BJ (cell line): Measurements from ENCODE around the gene GRHL3. TPM values are rescaled to one million over a fixed set of nuclear protein-coding genes. Genes with fewer than 3 reads are reported as not detected.

Source experiments
- CTCF ChIA-PET: fragments of 350-600 bp; formaldehyde crosslinking; extraction: SDS; loops from one replicate; lab custom pipeline; 2021; ENCODE audit warnings: antibody characterized with exemption, inconsistent platforms; lab: Yijun Ruan, JAX
- POLR2A ChIA-PET: fragments of 300-600 bp; sonication (Branson Sonifier 250); formaldehyde crosslinking; extraction: SDS; loops from one replicate; lab custom pipeline; 2021; ENCODE audit warnings: antibody characterized with exemption; lab: Charles Lee
- DNase-seq: peaks from one replicate; pipeline ENCODE4 v3.0.0-alpha.2; 2011; ENCODE audit warnings: low read depth
- H3K27me3 ChIP-seq: 2 replicates; pipeline ENCODE4 v1.6.0; 2011; ENCODE audit warnings: low read length; ENCODE audit not compliant: control insufficient read depth, insufficient read depth
- H3K36me3 ChIP-seq: 2 replicates; pipeline ENCODE4 v1.5.1; 2011; ENCODE audit warnings: low read length; ENCODE audit not compliant: control insufficient read depth, insufficient read depth
- H3K4me3 ChIP-seq: 2 replicates; pipeline ENCODE4 v1.5.1; 2011; ENCODE audit warnings: low read depth, mild to moderate bottlenecking, control low read depth, low read length
- CTCF ChIP-seq: IDR thresholded peaks from 2 replicates; pipeline ENCODE4 v1.5.1; 2011; ENCODE audit warnings: low read depth, mild to moderate bottlenecking, control low read depth, inconsistent platforms, low read length, moderate library complexity; ENCODE audit not compliant: insufficient read depth
- polyA plus RNA-seq: library from polyadenylated mRNA; depleted of rRNA; stranded (reverse); fragments of >200 nt; gene quantifications from 2 replicates; pipeline ENCODE4 v1.2.3, GENCODE V29; 2011

The GRHL3 gene
- polyA plus RNA-seq, 1 experiment = not detected

GRCh38 chr1:24364975-24365678 lies 46.0 kb downstream of the GRHL3 start:
- no peak for TF ChIP-seq CTCF
- peak; percentile 61 for DNase-seq
- Histone ChIP-seq H3K27me3 (no peaks in the 10 kb centered on the region; the same call in 1 of the 2 replicates), H3K4me3 (no peak overlapping the region), H3K36me3 (no peaks in the 10 kb centered on the region; the same call in 1 of the 2 replicates)
- ChIA-PET POLR2A (interaction anchor here (0.6 kb wide), 1 partner anchor 291 kb away, joined by 3 read pairs; no protein-coding TSS in a partner anchor), CTCF (interaction anchor here (0.9 to 3.4 kb wide), 4 partner anchors 7 to 166 kb away, joined by 3 to 16 read pairs (median 5); no protein-coding TSS in a partner anchor)

GRCh38 chr1:24366707-24367106 lies 47.5 kb downstream of the GRHL3 start:
- Histone ChIP-seq H3K27me3 (no peaks in the 10 kb centered on the region), H3K4me3 (no peak overlapping the region), H3K36me3 (no peaks in the 10 kb centered on the region; the same call in 1 of the 2 replicates)
- POLR2A ChIA-PET = no interaction called here
- no peak for DNase-seq
- CTCF ChIA-PET = interaction anchor here (2.0 to 3.4 kb wide), 3 partner anchors 8 to 165 kb away, joined by 8 to 16 read pairs (median 8); no protein-coding TSS in a partner anchor
- TF ChIP-seq CTCF = no peak

DNA sequence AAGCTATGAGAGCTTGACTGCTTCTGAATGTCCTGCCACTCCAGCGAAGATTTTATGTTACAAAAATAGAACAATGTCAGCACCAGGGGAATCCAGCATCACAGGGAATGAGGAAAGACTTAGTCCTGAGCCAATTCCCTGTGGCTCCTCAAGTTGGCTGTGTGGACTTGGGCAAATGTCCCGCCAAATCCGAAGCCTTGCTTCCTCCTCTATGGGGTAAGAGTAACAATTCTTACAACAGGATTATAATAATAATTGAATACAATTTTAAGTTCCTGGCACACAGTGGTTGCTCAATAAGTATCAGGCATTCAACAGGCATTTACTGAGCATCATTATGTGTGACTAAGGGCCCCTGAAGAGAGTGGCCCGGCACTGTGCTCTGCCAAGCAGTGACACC lies 50.0 kb downstream of the GRHL3 start:
- DNase-seq = no peak
- Histone ChIP-seq H3K4me3 (no peak overlapping the region), H3K27me3 (no peaks in the 10 kb centered on the region), H3K36me3 (no peaks in the 10 kb centered on the region; the same call in 1 of the 2 replicates)
- ChIA-PET CTCF (interaction anchor here (0.7 to 1.6 kb wide), 3 partner anchors 8 to 42 kb away, joined by 4 to 7 read pairs (median 4); no protein-coding TSS in a partner anchor), POLR2A (no interaction called here)
- TF ChIP-seq CTCF = no peak

DNA sequence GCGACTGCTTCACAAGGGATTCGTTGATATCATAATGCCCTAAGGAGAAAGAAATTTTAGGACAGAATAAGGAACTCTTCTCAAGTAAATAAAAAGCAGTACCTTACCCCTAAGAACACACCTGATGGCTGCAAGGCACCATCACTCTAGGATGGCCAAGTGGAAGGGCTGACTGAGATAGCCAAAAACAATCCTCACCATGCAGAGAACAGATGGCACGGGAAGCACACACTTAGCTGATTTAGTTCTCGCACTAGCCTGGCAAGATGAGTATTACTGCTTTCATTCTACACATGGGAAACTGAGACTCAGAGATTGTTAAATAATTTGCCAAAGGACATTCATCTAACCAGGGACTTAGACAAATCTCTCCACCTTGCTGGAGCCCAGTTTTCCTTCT lies 50.6 kb downstream of the GRHL3 start:
- POLR2A ChIA-PET = no interaction called here
- no peak for DNase-seq
- Histone ChIP-seq H3K27me3 (no peaks in the 10 kb centered on the region), H3K4me3 (no peak overlapping the region), H3K36me3 (no peaks in the 10 kb centered on the region; the same call in 1 of the 2 replicates)
- TF ChIP-seq CTCF = no peak
- CTCF ChIA-PET = interaction anchor here (0.8 kb wide), 1 partner anchor 22 kb away, joined by 3 read pairs; no protein-coding TSS in a partner anchor

DNA sequence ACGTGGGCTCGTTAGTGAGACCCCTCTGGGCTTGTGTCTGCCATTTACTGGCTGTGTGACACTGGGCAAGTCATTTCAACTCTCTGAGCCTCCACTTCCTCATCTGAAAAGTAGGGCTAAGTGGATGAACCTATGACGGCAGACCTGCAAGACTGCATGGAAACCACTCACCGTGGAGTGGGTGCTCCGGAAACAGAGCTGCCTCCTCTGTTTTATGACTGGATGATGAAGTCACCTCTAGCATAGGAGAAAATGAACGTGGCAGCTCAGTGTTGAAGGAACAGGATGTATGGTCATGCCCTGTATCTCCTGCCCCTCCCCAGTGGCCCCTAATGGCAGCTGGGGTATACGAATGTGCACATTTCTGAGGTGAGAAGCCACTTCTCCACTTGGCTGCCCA lies 53.9 kb downstream of the GRHL3 start:
- no peak for TF ChIP-seq CTCF
- DNase-seq = no peak
- ChIA-PET CTCF (interaction anchor here (0.6 to 1.2 kb wide), 4 partner anchors 9 to 277 kb away, joined by 3 to 4 read pairs (median 4); no protein-coding TSS in a partner anchor), POLR2A (no interaction called here)
- no peaks in the 10 kb centered on the region for H3K27me3 ChIP-seq
- H3K4me3 ChIP-seq = no peak overlapping the region
- no peaks in the 10 kb centered on the region; the same call in 1 of the 2 replicates for H3K36me3 ChIP-seq
